Hematopoietic multipotent progenitor cell treated with erythropoietin and hydrocortisone succinate and interleukin-3 and kit ligand, for 17 days (in vitro differentiated cells): ENCODE measurements around the gene CDCA4.
"Not testable (repeated sequence)": the region's sequence is repeated elsewhere in the genome, so short reads cannot be mapped to it uniquely, and the experiment has no call there.

Experiments
- DNase-seq: peaks from one replicate; pipeline ENCODE4 v3.0.0-alpha.2; 2015; ENCODE audit warnings: low spot score

The CDCA4 gene

DNA sequence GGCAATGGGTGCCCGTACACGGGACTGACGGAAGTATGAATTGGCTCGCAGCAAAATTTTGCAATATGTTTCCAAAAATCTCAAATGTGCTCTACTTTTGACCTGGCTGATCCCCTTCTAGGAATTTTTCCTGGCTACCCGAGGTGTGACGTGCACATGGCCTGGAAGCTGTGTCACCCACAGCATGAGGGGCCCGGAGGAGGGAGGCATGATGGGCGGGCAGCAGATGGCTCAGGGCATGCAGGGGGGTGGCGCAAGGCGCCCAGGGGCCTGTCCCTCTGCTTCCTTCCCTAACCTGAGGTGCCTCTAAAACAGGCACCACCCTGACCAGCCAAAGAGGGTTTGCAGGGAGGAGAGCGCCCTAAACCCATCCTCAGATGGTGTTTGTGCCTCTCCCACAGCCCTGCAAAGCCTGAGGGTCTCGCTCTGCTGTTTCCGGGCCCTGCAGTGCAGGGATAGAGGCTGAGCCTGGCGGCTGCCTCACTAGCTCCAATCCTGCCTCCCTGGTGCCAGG is 37.7 kb upstream of the CDCA4 start:
- no peak for DNase-seq

DNA sequence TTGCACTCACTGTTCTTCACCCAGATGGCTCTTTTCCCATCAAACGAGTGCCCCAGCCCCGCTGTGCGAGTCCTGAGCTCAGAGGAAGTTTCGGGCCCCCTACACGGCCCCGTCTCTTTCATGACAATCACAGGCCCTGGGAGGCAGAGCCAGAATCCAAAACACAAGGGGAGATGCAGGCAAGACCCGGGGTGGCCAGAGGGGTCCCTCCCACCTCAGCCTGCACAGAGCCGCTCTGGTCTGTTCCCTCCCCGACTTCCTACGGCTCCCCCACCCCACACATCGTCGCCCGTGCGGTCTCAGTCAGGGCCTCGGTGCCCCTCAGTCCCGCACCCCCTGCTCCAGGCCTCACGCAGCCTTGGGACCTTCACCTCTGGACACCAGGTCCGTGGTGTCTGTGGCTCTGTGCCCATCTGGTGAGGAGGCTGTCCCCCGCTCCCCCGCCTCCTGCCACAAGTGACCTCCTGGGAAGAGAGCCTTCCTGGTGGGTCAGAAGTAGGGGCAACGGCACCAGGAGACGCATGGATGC is 35.5 kb upstream of the CDCA4 start:
- DNase-seq, result no peak

DNA sequence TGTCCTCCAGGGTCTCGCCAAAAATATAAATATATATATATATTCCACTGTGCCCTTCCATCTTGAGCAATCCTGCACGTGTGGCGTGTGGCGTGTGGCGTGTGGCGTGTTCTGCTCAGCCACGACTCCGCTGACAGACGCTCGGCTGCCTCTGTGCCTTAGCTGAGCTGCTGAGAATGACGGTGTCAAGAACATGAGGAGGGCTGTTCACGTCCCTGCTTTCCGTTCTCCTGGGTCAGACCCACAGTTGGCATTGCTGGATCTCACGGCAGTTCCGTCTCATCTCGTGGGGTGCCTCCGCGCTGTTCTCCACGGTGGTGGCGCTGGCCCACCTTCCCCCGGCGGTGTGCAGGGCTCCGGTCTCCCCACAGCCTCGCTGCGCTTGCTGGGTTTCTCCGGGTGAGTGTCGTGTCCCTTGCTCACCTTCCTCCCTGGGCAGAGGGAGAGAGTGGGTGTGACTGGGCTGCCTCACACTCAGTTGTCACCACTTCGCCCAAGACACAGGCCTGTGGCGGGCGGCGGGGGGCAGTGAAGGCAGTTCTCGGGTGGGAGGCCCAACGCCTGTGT is 34.9 kb upstream of the CDCA4 start:
- DNase-seq, result no peak

DNA sequence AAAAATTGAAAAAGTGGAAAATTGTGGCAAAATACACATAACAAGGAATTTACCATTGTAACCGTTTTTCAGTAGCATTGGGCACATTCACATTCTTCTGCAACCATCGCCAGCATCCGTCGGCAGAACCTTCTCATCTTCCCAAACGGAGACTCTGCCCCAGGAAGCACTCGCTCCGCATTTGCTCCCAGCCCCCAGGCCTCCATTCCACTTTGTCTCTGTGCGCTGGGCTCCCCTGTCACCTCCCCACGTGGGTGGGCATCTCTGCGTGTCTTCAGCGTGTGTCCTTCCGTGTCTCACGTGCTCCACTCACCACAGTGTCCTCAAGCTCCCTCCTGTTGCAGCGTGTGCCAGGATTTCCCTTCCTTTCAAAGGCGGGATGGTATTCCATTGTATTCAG is 34.5 kb upstream of the CDCA4 start:
- no peak for DNase-seq

DNA sequence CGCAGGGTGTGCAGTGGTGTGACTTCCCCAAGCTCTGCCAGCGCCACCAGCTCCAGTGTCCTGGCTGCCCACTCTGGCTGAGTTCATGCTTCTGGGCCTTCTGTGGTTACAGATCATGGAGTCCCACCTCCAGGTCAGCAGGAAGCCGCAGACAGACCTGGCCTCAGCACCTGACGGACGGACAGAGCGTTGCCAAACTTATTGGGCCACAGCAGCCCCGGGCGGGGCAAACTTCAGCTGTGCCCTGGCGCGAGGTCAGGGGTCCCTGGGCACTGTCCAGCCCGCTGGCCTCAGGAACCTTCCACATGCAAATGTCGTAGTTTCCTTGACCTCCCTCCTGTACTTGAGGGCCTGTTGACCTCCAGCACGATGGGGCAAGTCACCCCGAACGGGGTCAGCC is 33.1 kb upstream of the CDCA4 start:
- DNase-seq, result no peak

DNA sequence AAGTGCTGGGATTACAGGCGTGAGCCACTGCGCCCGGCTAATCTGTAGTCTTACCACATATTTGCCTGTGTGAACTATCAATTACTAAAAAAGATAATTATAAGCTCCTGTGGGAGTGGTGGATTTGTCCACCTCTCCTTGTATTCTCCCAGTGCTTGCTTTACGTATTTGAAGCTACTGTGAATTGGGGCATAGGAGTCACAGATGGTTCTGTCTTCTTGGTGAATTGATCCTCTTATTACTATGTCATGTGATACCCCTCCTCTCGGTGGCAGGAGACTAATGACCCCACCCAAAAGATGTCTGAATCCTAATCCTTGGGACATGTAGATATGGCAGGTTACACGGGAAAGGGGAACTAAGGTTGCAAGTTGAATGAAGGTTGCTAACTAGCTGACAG is 32.5 kb upstream of the CDCA4 start:
- DNase-seq, result no peak

DNA sequence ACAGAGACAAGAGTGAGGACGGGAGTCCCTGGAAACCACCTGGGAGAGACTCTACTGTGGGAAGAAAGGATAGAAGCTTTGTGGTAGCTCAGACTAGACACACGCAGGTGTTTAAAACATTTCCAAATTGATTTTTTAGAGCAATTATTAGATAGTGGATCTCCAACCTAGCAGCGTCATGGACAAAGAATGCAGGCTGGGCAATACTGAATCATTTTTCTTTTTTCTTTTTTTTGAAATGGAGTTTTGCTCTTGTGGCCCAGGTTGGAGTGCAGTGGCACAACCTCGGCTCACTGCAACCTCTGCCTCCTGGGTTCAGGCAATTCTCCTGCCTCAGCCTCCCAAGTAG is 31.2 kb upstream of the CDCA4 start:
- no peak for DNase-seq

DNA sequence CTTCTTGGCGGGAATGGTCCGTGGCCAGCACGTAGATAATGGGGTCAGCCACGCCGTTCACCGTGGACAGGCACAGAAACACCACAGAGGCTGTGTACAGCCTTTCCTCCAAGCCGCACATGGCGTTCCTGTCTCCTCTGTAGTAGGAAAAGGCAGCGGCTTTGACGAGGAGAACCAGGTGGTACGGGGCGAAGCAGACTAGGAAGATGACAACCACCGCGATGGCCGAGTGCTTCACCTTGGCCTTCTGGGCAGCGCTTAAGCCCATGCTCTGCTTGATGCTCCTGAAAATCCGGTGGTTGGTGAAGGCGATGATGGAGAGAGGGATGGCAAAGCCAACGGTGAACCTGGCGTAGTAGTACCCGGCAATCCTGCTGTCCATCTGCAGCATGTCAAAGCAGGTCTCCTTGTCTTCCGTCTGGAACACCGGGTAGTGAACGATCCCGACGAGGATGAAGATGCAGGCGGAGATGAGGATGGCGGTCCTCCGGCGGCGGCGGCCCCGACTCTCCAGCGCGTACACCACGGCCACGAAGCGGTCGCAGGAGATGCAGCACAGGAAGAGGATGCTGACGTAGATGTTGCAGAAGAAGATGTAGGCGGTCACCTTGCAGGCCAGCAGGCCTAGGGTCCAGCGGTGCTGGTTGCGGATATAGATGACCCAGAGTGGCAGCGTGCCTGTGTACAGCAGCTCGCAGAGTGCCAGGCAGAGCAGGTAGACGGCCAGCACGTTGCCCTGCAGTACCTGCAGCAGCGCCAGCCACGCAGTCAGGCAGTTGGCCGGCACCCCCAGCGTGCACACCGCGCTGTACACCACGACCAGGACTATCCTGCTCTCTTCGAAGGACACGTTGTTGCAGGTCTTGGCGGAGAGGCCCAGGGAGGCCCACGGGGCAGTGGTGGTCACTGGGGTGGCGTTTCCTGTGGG is 30.6 kb upstream of the CDCA4 start:
- DNase-seq, result no peak

DNA sequence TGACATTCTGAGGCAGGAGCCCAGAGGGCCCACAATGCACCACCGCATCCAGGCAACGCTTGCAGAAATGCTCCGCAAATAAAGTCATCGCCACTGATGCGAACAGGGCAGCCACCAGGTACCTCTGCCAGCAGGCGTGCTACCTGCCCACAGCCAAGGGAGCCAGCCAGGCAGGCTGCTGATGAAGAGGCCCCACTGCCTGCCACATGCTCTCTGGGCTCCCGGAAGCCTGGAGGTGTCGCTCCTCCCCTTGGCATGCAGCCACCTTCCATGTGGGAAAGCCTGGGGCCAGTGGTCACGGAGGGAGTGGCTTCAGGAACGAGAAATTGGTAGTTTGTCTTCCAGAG is 29.6 kb upstream of the CDCA4 start:
- no peak for DNase-seq

DNA sequence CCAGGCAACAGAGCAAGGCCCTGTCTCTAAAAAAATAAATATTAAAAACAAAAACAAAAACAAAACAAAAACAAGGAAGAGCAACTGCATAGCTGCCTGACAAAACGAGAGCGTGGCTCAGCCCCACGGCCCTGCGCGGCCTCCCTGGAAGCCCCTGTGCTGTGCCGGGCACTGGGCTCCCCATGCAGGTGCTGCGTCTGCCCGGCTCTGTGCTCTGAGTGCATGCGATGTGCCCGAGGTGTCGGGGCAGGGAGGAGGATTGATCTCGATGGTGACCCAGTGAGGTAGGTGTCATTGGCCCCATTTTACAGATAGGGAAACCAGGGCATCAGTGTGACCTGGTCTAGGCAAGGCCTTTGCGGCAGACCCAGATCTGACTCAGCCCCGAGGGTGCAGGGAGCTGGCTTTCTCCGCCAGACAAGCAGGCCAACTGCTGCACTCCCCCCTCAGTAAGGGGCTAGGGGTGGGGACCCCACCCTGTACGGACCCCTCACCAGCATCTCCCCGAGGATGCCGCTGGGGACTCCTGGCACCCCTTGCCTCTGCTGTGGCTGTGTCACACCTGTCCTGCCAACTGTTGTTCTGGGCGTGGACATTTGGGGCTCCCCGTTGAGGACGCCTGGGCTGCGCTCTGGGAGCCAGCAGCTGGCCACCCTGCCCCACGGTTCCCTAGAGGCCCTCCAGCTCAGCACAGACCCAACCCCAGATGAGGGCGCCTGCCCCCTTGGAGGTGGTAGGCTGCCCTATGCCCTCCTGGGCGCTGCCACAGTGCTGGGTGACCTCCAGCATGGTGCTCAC is 29.1 kb upstream of the CDCA4 start:
- DNase-seq, result no peak

DNA sequence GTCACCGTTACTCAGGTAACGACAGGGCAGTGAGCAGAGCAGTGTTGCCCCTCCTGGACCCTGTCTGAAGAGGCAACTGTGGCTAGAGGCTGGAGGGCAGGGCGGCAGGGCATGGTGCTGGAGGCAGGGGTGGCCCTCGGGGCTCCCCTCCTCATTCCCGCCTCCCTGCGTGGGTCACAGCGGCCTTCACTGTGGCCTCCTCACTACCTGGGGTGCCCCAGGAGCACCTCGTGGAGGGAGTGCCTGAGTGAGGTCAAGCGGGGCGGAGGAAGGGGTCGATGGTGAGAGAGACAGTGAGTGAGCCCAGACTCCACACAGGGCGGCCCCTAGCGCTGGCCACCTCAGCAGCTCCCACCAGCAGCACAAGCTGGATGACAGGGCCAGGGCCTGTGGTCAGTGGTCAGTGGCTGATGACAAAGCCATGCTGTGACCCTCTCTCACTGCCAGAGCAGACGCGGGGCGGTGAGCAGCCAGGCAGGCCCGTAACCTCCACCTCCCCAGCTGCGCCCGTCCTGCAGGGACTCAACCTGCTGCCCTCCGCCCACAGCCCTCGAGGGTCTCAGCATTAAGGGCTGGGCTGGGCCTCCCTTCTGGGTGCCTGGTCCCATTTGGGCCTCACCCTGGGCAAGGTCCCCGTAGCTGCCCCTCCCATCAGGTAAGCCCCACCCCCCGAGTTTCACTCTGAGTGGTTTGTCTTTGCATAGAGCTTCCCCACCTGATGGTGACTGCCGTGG is 26.6 kb upstream of the CDCA4 start:
- DNase-seq, result no peak

DNA sequence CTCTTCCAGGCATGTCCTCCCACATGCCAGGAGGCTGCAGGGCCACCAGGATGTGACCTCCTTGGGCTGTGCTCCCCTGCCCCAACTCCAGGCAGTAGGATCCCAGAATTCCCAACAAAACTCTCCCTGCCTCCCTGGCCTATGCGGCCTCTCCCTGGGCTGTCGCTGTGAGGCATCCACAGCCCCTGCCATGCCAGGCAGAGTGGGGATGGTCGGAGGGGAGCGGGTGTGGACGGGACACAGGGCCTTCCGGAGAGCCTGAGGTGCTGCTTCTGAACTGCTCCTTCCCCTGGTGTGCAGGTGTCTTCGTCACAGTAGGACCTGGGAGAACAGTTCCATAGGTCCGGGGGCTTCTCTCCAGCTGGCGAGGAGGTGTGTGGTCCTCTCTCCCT is 26.0 kb upstream of the CDCA4 start:
- DNase-seq, result no peak

DNA sequence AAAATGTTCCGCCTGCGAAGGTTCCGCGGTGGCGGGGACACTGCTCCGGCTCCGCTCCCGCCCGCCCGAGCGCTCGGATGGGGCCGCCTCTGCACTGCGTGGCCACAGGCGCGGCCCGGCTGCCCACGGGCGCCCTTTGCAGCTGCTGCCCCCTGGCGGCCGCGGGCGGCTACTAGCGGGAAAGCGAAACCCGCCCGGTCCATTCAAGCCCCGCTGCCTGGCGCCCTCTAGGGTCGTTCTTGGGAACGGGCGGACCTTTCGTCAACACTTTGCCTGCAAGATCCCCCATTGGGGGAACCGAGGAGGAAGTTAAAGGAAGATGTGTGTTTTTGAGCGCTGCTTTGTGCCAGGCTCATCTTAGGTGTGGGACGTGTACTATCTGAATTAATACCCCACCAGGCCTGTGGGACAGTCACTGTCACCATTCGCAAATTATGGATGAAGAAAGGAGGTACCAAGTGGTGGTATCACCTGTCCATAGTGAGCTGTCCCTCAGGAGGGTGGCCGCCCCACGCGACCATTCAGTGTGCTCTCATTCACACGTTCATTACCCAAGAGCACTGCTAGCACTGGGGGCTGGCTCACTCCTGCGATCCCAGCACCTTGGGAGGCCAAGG is 24.9 kb upstream of the CDCA4 start:
- DNase-seq, result peak; percentile 91

DNA sequence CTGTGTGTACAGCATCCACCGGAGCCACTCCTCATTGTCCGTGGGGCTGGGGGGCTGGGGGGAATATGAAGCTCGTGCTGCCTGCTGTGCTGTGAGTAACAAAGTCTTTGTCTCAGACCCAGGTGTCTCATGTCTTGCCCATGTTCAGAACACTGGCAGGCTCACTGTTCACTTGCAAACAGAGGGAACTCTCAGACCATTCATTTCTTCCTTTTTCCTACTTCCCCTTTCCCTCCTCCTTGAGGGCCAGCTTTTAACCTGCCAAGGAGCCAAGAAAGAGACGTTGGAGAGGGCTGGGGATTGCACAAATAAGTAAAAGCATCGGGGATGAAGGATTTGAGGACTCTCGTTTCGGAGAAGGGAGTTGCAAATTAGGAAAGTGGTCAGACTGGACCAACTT is 22.8 kb upstream of the CDCA4 start:
- no peak for DNase-seq

DNA sequence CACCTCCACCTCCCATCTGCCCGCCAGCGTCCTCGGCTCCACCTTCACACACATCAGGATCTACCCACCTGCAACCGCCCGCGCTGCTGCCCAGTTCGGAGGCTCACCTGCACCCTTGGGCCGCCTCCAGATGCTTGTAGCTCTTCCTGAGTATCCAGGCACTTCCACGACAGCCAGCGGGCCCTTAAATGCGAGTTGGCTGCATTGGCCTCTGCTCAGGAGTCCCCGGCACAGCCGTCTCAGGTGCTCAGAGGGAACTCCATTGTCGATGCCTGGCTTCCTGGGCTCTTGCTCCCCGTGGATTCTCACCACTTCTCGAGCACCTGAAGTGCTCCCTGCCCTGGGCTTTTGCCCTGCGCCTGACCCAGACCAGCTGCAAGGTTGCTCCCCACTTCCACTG is 21.9 kb upstream of the CDCA4 start:
- no peak for DNase-seq

DNA sequence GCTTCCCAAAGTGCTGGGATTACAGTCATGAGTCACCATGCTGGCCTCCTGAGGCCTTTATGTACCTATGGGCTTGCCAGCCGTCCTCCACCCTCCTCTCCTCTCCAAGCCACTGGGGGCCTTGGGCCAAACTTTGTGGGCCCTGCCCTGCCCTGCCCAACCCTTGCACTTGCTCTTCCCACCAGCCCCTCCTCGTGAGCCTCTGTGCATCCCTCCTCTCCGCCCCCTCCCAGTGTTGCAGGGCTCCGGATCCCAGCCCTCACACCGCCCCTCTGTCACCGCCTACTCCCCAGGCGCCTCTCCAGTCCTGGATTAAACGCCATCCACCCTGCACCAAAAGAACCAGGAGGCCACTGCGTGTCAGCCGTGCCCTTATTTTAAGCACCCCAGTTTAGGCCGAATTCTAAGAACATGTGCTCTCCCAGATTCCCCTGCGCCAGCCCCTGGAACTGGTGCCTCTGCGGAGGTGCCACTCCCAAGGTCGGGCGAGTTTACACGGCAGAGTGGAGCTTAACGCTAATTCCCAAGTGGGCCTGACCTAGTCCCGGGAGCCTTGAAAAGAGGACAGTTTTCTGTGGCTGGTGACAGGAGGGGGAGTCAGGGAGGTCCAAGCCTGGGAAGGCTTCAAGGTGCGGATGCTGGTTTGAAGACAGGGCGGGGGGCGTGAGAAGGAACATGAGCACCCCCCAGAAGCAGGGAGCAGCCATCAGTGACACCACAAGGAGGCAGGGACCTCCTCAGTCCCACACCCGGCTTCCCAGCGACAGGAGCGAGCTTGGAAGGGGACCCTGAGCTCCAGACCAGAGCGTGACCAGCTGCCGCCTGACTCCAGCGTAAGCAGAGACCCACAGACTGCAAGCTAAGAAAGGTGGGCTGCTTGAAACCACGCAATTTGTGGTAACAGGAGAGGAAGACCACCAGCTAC is 21.2 kb upstream of the CDCA4 start:
- no peak for DNase-seq

DNA sequence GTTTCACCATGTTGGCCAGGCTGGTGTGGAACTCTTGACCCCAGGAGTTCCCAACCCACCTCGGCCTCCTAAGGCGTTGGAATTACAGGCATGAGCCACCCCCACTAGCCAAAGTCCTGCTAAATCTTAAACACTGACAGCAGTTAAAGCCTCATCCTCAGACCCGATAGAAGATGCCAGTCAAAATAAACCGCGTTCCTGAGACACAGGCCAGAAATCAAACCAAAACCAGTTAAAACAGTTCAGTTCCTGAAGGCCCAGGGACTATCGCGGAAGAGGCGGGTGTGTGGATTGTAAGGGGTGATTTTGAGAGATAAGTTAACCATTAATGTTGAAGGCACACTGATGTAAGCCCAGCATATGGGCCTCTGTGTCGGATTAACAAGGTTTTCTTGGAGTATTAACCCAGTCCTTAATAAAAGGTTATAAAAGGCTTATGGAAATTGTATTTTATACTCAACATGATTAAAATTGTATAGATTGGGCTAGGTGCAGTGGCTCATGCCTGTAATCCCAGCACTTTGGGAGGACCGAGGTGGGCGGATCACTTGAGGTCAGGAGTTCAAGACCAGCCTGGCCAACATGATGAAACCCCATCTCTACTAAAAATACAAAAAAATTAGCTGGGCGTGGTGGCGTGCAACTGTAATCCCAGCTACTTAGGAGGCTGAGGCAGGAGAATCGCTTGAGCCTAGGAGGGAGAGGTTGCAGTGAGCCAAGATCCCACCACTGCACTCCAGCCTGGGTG is 18.7 kb upstream of the CDCA4 start:
- no peak for DNase-seq

DNA sequence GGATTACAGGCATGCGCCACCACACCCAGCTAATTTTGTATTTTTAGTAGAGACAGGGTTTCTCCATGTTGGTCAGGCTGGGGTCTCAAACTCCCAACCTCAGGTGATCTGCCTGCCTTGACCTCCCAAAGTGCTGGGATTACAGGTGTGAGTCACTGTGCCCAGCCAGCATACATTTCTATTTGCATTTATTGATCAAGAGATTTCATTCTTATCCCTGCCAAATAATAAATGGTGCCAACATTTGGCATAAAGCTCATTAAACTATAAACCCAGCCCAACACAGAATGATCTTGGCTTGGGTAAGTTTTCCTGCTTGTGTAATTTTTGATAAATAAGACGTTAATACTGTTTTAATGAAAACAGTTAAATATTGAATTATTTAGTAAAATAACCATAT is 14.7 kb upstream of the CDCA4 start:
- DNase-seq, result not testable (repeated sequence)

DNA sequence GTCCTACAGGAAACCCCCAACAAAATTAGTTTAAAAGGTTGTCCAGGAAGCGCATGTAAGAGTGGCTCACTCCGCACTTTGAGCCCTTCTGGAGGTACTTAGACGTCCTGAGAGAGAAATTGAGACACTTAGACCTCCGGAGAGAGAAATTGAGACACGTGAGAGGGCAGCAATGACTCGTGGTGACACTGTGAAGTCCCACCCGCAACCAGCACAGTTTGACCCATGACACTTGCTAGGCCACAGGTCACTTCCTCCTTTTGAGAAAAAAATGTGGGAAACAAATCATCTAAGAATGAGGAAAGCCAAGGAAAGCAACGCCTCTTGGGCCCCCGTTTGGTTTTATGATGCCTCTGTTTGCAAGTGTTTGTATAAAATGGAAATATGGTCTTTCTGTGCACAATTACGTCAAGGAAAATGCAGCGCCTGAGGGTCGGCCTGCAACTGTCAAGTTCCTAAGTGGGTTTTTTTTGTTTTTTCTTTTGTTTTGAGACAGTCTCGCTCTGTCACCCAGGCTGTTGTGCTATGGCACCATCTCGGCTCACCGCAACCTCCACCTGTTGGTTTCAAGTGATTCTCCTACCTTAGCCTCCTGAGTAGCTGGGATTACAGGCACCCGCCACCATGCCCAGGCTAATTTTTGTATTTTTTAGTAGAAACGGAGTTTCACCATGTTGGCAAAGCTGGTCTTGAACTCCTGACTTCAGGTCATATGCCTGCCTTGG is 13.6 kb upstream of the CDCA4 start:
- no peak for DNase-seq
